Keratinocyte (primary cell): ENCODE data around the gene PRORP. TPM values are rescaled to one million over a fixed set of nuclear protein-coding genes. Genes with fewer than 3 reads are reported as not detected.
"Not testable (repeated sequence)": the region's sequence is repeated elsewhere in the genome, so short reads cannot be mapped to it uniquely, and the experiment has no call there.

Experiments
- DNase-seq: peaks from one replicate; pipeline ENCODE4 v3.0.0-alpha.2; 2011; ENCODE audit warnings: low read depth, missing footprints, low spot score
- FAIRE-seq: peaks from 2 replicates; lab custom pipeline; 2011; peaks lifted over from hg19 to GRCh38; lab: Jason Lieb, UNC
- H2AFZ ChIP-seq: 2 replicates; pipeline ENCODE4 v1.6.0; 2012; ENCODE audit warnings: low read length, control low read depth, inconsistent platforms; ENCODE audit not compliant: control insufficient read depth
- H3K27ac ChIP-seq: 2 replicates; pipeline ENCODE4 v1.5.1; 2011; ENCODE audit warnings: low read length; ENCODE audit not compliant: control insufficient read depth, insufficient read depth
- H3K27me3 ChIP-seq: 3 replicates; pipeline ENCODE4 v1.6.0; 2011; ENCODE audit warnings: low read length; ENCODE audit not compliant: control insufficient read depth, insufficient read depth; ENCODE audit errors: extremely low read depth
- H3K36me3 ChIP-seq, 2 experiments: 2 replicates in 1 of 2; 3 replicates in 1 of 2; pipeline ENCODE4 v1.5.1; 2011; ENCODE audit warnings: low read length in 2 of 2, mild to moderate bottlenecking in 1 of 2; ENCODE audit not compliant: control insufficient read depth in 2 of 2, insufficient read depth in 2 of 2; ENCODE audit errors: extremely low read depth in 1 of 2
- H3K4me1 ChIP-seq: 3 replicates; pipeline ENCODE4 v1.5.1; 2011; ENCODE audit warnings: low read length; ENCODE audit not compliant: control insufficient read depth, insufficient read depth; ENCODE audit errors: extremely low read depth
- H3K4me2 ChIP-seq: 3 replicates; pipeline ENCODE4 v1.6.0; 2011; ENCODE audit warnings: low read depth, low read length; ENCODE audit not compliant: control insufficient read depth, insufficient read depth; ENCODE audit errors: extremely low read depth
- H3K4me3 ChIP-seq, 3 experiments: fragments of 200-600 bp in 1 of 3; sonication (generic) in 1 of 3; 2 replicates in 2 of 3; 3 replicates in 1 of 3; pipeline ENCODE4 v1.5.1; 2011 to 2016; ENCODE audit warnings: low read length in 3 of 3, mild to moderate bottlenecking in 3 of 3, control low read depth in 2 of 3, inconsistent platforms in 1 of 3, low read depth in 1 of 3, mixed read lengths in 1 of 3, mixed run types in 1 of 3, moderate library complexity in 1 of 3; ENCODE audit not compliant: control insufficient read depth in 2 of 3, insufficient read depth in 2 of 3; ENCODE audit errors: extremely low read depth in 1 of 3
- H3K79me2 ChIP-seq: 2 replicates; pipeline ENCODE4 v1.6.0; 2012; ENCODE audit warnings: low read length; ENCODE audit not compliant: control insufficient read depth, insufficient read depth
- H3K9ac ChIP-seq: 3 replicates; pipeline ENCODE4 v1.6.0; 2011; ENCODE audit warnings: low read length; ENCODE audit not compliant: control insufficient read depth, insufficient read depth; ENCODE audit errors: extremely low read depth
- H3K9me1 ChIP-seq: 3 replicates; pipeline ENCODE4 v1.6.0; 2011; ENCODE audit warnings: low read length; ENCODE audit not compliant: control insufficient read depth, insufficient read depth; ENCODE audit errors: extremely low read depth
- H3K9me3 ChIP-seq: 2 replicates; pipeline ENCODE4 v1.5.1; 2012; ENCODE audit warnings: low read depth, low read length; ENCODE audit not compliant: control insufficient read depth
- H4K20me1 ChIP-seq: 3 replicates; pipeline ENCODE4 v1.6.0; 2011; ENCODE audit warnings: low read length; ENCODE audit not compliant: control insufficient read depth, insufficient read depth; ENCODE audit errors: extremely low read depth
- CTCF ChIP-seq, 3 experiments: IDR thresholded peaks in 1 of 3; conservative IDR thresholded peaks in 1 of 3; optimal IDR thresholded peaks in 1 of 3; 2 replicates in 2 of 3; 3 replicates in 1 of 3; pipeline versions ENCODE3 to v1.5.1; 2011; ENCODE audit warnings: low read length in 3 of 3, mild to moderate bottlenecking in 3 of 3, moderate library complexity in 2 of 3, control low read depth in 1 of 3, inconsistent platforms in 1 of 3; ENCODE audit not compliant: insufficient read depth in 2 of 3; ENCODE audit errors: extremely low read depth in 1 of 3
- EZH2 ChIP-seq: IDR thresholded peaks from one replicate; pipeline ENCODE4 v1.6.1; 2012; ENCODE audit warnings: inconsistent platforms, mild to moderate bottlenecking, low read length, moderate library complexity
- dilution Hi-C: fragments of 300-500 bp; cut with MboI; formaldehyde crosslinking; loops from one replicate; pipeline ENCODE4 v1.7.0; 2020; ENCODE audit warnings: low sequenced_read_pairs; ENCODE audit not compliant: extremely low pct_ligation_motif_present
- polyA plus RNA-seq, 5 experiments: library from polyadenylated mRNA; depleted of rRNA in 3 of 5; stranded (reverse) in 3 of 5; stranded (forward) in 1 of 5; unstranded in 1 of 5; fragments of >200 nt; gene quantifications; 1 replicate in 1 of 5; 2 replicates in 3 of 5; 3 replicates in 1 of 5; pipeline versions ENCODE4 v1.2.1 to v1.2.3, GENCODE V29; 2011 to 2012; ENCODE audit warnings: missing spikeins in 2 of 5, low read depth in 1 of 5, low replicate concordance in 1 of 5

PRORP gene
- polyA plus RNA-seq, 1 donor (not counting 4 experiments of a cell fraction or from before 2014, with no cell fraction given), result 51.9 TPM

DNA sequence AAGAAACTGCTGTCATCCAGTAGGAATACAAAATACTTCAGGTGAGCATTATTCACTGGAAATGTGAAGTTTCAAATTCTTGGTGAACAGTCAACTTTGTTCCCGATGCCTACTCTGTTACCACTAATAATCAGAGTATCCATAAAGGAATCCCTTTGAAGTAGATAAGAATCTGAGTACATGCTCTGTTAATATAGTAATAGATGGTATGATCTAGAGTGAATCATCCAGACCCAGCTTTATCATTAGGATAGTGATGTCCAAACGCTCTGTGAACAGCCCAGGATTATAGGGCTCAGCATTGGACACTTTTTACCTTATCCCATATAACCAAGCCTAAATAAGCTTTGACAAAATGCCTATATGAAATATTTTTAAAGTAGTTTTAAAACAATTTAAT is 33.8 kb upstream of the PRORP start:
- Histone ChIP-seq H3K36me3 (peaks cover 2 to 4% of the 10 kb centered on the region in 2 experiments), H3K79me2 (no peaks in the 10 kb centered on the region), H3K27me3 (no peaks in the 10 kb centered on the region), H2AFZ (no peak overlapping the region), H4K20me1 (no peaks in the 10 kb centered on the region), H3K9me3 (no peaks in the 10 kb centered on the region), H3K27ac (no peak overlapping the region), H3K9me1 (no peaks in the 10 kb centered on the region), H3K4me1 (no peaks in the 10 kb centered on the region), H3K9ac (no peak overlapping the region), H3K4me3 (no peak overlapping the region), H3K4me2 (no peak overlapping the region)
- FAIRE-seq, result peak; percentile 5
- DNase-seq, result no peak
- no peak for TF ChIP-seq EZH2
- TF ChIP-seq CTCF (optimal IDR thresholded peaks at IDR 0.05 in 1 of 3, IDR thresholded peaks at IDR 0.05 in 1 of 3, conservative IDR thresholded peaks at IDR 0.05 in 1 of 3; ENCODE audit: extremely low read depth in 1 of 3, insufficient read depth in 2 of 3, low read length in 3 of 3), result no peak
- dilution Hi-C loops, result no loop called here

DNA sequence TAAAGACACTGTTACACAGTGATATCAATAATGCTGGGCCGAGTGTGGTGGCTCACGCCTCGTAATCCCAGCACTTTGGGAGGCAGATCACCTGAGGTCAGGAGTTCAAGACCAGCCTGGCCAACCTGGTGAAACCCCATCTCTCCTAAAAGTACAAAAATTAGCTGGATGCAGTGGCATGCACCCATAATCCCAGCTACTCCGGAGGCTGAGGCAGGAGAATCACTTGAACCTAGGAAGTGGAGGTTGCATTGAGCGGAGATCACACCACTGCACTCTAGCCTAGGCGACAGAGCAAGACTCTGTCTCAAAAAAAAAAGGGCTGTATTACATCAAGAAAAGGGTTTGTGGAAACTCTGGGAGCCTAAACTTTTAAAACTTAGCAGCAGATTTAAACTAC is 27.7 kb upstream of the PRORP start:
- FAIRE-seq, dilution Hi-C loops, H3K79me2 ChIP-seq, DNase-seq, H3K9ac ChIP-seq, H3K27me3 ChIP-seq, H3K36me3 ChIP-seq, H3K9me3 ChIP-seq, H3K9me1 ChIP-seq, H4K20me1 ChIP-seq, H3K4me3 ChIP-seq, H3K27ac ChIP-seq, H2AFZ ChIP-seq, H3K4me1 ChIP-seq, H3K4me2 ChIP-seq: not testable (repeated sequence)

GRCh38 chr14:35107866-35108265 is 14.5 kb upstream of the PRORP start:
- Histone ChIP-seq H4K20me1 (no peaks in the 10 kb centered on the region), H3K27me3 (no peaks in the 10 kb centered on the region), H3K9ac (no peak overlapping the region), H3K27ac (no peak overlapping the region), H3K79me2 (no peaks in the 10 kb centered on the region), H3K9me3 (no peaks in the 10 kb centered on the region), H3K4me1 (no peaks in the 10 kb centered on the region), H3K4me2 (no peak overlapping the region), H3K4me3 (no peak overlapping the region), H2AFZ (no peak overlapping the region), H3K9me1 (no peaks in the 10 kb centered on the region), H3K36me3 (peaks cover 6% of the 10 kb centered on the region in 2 experiments)
- no peak for TF ChIP-seq CTCF (optimal IDR thresholded peaks at IDR 0.05 in 1 of 3, IDR thresholded peaks at IDR 0.05 in 1 of 3, conservative IDR thresholded peaks at IDR 0.05 in 1 of 3; ENCODE audit: extremely low read depth in 1 of 3, insufficient read depth in 2 of 3, low read length in 3 of 3)
- no peak for TF ChIP-seq EZH2
- DNase-seq (no peak), FAIRE-seq (no peak)
- dilution Hi-C loops, result no loop called here
